Lower leg skin (tissue), 4 donors: Measurements from ENCODE around the gene TPP1. TPM values are rescaled to one million over a fixed set of nuclear protein-coding genes. Genes with fewer than 3 reads are reported as not detected.

ENCODE experiments used
- DNase-seq, 2 donors: peaks; one replicate each; pipeline ENCODE4 v3.0.0-alpha.2; 2019; ENCODE audit warnings: low spot score in 2 of 2
- H3K4me3 ChIP-seq: fragments of 200-600 bp; sonication (generic); 2 replicates; pipeline ENCODE4 v1.5.1; 2017; ENCODE audit warnings: mild to moderate bottlenecking, low read depth; ENCODE audit not compliant: poor library complexity, severe bottlenecking
- CTCF ChIP-seq, 3 donors: fragments of 450-650 bp; IDR thresholded peaks; one replicate each; pipeline ENCODE4 v1.5.1; 2016; ENCODE audit warnings: antibody characterized with exemption in 3 of 3, mild to moderate bottlenecking in 3 of 3, moderate library complexity in 2 of 3
- POLR2A ChIP-seq, 2 donors: fragments of 450-650 bp; IDR thresholded peaks; one replicate each; pipeline ENCODE4 v1.6.1; 2016 to 2017; ENCODE audit warnings: antibody characterized with exemption in 2 of 2, mild to moderate bottlenecking in 1 of 2, moderate library complexity in 1 of 2
- WGBS, 2 donors: methylation state at CpG; one replicate each; pipeline ENCODE4 v1.1.5; 2018; 5-methylcytosine and 5-hydroxymethylcytosine counted together
- intact Hi-C: fragments of 100-400 bp; cut with DNase I; formaldehyde crosslinking; loops from one replicate; pipeline ENCODE4 v1.15.0; 2023; ENCODE audit warnings: low total_unique reads
- total RNA-seq, 4 donors: library from RNA; depleted of rRNA; stranded (reverse); fragments of >200 nt; gene quantifications; one replicate each; pipeline ENCODE4 v1.1.0, GENCODE V29; 2016

TPP1 gene
- total RNA-seq, 4 donors from 2014 or later: 49.6 to 65.3 (median 57.9) TPM

- intact Hi-C loops: no loop called here
- TF ChIP-seq CTCF (IDR thresholded peaks at IDR 0.05) (no peak), POLR2A (IDR thresholded peaks at IDR 0.05) (no peak)
- 92 to 93% methylated on average over 27 to 28 of the region's 29 CpGs for WGBS, 2 donors
- no peak overlapping the region for H3K4me3 ChIP-seq
- DNase-seq: peak in 1 of 2 donors; percentile 75
These were observed 13.2 kb upstream of the TPP1 start for GRCh38 chr11:6632116-6633073.

GRCh38 chr11:6631361-6631890 is 12.2 kb upstream of the TPP1 start:
- WGBS, 2 donors: 92% methylated on average over 10 to 11 of the region's 11 CpGs
- intact Hi-C loops: no loop called here
- H3K4me3 ChIP-seq: no peak overlapping the region
- TF ChIP-seq POLR2A (IDR thresholded peaks at IDR 0.05): no peak
- DNase-seq: peak in 1 of 2 donors; percentile 81

- no peak for TF ChIP-seq POLR2A (IDR thresholded peaks at IDR 0.05)
- peak in 1 of 2 donors; percentile 71 for DNase-seq
- 57 to 64% methylated on average over 13 to 15 of the region's 28 CpGs for WGBS, 2 donors
- no peak overlapping the region for H3K4me3 ChIP-seq
- intact Hi-C loops: no loop called here
These were observed 11.5 kb upstream of the TPP1 start for GRCh38 chr11:6630632-6631291.

- peak in 1 of 2 donors; percentile 82 for DNase-seq
- TF ChIP-seq CTCF (IDR thresholded peaks at IDR 0.05) (no peak), POLR2A (IDR thresholded peaks at IDR 0.05) (no peak)
- H3K4me3 ChIP-seq: no peak overlapping the region
- 68 to 75% methylated on average over 76 to 83 of the region's 102 CpGs for WGBS, 2 donors
- intact Hi-C loops: no loop called here
These were observed 10.8 kb upstream of the TPP1 start for GRCh38 chr11:6629892-6630631.

- H3K4me3 ChIP-seq: no peak overlapping the region
- intact Hi-C loops: no loop called here
- 91 to 92% methylated on average over 20 to 24 of the region's 24 CpGs for WGBS, 2 donors
- DNase-seq: peak in 1 of 2 donors; percentile 72
- no peak for TF ChIP-seq CTCF (IDR thresholded peaks at IDR 0.05)
- no peak for TF ChIP-seq POLR2A (IDR thresholded peaks at IDR 0.05)
These were observed 10.3 kb upstream of the TPP1 start for GRCh38 chr11:6629573-6629891.

GRCh38 chr11:6628526-6628925 is 9.3 kb upstream of the TPP1 start:
- WGBS, 2 donors: 98 to 100% methylated on average over 4 of the region's 4 CpGs
- TF ChIP-seq CTCF (IDR thresholded peaks at IDR 0.05) (no peak), POLR2A (IDR thresholded peaks at IDR 0.05) (no peak)
- H3K4me3 ChIP-seq: no peak overlapping the region
- DNase-seq: no peak
- intact Hi-C loops: no loop called here
